GM12875 (cell line): ENCODE measurements around the gene DDX25.
"Not testable (repeated sequence)": the region's sequence is repeated elsewhere in the genome, so short reads cannot be mapped to it uniquely, and the experiment has no call there.

Experiments
- H3K4me3 ChIP-seq: one replicate; pipeline ENCODE4 v1.5.1; 2011; ENCODE audit warnings: low read depth, low read length, control low read depth
- CTCF ChIP-seq: IDR thresholded peaks from 2 replicates; pipeline ENCODE4 v1.5.1; 2011; ENCODE audit warnings: low read depth, mild to moderate bottlenecking, control low read depth, inconsistent platforms, low read length, moderate library complexity, borderline replicate concordance; ENCODE audit not compliant: insufficient read depth

DDX25 gene

GRCh38 chr11:125910226-125910849, 6.0 kb downstream of the DDX25 start:
- no peak for TF ChIP-seq CTCF
- H3K4me3 ChIP-seq: no peak overlapping the region

- TF ChIP-seq CTCF: 0 out of 2 replicates have a peak, but pooled peaks have one; percentile 8
- H3K4me3 ChIP-seq: not testable (repeated sequence)
Measured at GRCh38 chr11:125914601-125915000, 10.3 kb downstream of the DDX25 start.

GRCh38 chr11:125916683-125917347, 12.5 kb downstream of the DDX25 start:
- no peak for TF ChIP-seq CTCF

GRCh38 chr11:125918140-125918840, 14.0 kb downstream of the DDX25 start:
- H3K4me3 ChIP-seq: no peak overlapping the region

More at GRCh38 chr11:125916683-125917347, 12.5 kb downstream of the DDX25 start:
- no peak overlapping the region for H3K4me3 ChIP-seq

GRCh38 chr11:125921042-125921441, 16.7 kb downstream of the DDX25 start:
- no peak overlapping the region for H3K4me3 ChIP-seq
- no peak for TF ChIP-seq CTCF

More at GRCh38 chr11:125918140-125918840, 14.0 kb downstream of the DDX25 start:
- no peak for TF ChIP-seq CTCF

- no peak overlapping the region for H3K4me3 ChIP-seq
- no peak for TF ChIP-seq CTCF
Measured at GRCh38 chr11:125922156-125922555, 17.8 kb downstream of the DDX25 start.
